Anterior cingulate cortex (tissue), 58 donors: Measurements from ENCODE around the gene DNAJC5.
"Not testable (repeated sequence)": the region's sequence is repeated elsewhere in the genome, so short reads cannot be mapped to it uniquely, and the experiment has no call there.

Experiments
- DNase-seq, 58 donors: peaks; one replicate each; lab custom pipeline; 2025; lab: John Stamatoyannopoulos, UW

DNAJC5 gene

DNA sequence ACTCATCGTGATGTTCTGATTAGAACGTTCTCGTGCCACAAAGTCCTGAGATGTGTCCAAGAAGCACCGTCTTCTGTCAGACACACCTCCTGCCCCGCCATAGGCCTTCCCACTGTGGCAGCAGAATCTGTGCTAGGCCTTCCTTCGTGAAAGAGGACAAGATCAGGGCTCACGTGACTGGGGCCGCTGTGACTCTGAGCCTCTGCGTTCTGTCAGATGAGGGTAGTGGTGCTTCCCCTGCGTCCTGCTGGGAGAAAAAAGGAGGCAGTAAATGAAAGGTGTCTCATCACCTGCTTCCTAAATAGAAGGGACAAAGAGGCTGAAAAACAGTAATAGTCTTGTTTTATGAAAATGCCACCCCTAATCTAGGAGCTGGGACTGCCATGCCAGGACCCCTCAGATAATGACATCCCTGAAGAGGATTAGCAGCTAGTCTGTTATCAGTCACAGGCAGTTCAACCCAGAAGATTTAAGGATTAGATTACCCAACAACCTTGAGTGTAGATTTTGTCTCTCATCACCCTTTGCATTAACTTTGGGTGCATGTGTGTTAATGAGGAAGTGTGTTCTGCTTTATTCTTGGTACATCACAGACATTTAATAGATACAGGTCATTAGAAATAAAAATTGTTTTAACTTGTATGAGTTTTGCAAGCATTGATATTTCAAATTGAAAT lies 4.1 kb downstream of the DNAJC5 start:
- no peak for DNase-seq

DNA sequence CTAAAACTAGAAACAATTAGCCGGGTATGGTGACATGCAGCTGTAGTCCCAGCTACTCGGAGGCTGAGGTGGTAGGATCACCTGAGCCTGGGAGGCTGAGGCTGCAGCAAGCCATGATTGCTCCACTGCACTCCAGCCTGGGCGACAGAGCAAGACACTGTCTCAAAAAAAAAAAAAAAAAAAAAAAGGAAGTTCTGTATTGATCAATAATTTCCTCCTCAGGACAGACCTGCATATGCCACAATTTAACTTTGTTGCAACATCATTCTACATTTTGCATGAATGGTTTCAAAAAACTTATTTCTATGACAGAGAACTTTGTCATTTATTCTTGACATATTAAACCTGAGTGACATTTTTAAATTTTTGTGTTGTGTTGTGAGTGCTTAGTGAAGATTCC lies 5.5 kb downstream of the DNAJC5 start:
- DNase-seq = no peak

DNA sequence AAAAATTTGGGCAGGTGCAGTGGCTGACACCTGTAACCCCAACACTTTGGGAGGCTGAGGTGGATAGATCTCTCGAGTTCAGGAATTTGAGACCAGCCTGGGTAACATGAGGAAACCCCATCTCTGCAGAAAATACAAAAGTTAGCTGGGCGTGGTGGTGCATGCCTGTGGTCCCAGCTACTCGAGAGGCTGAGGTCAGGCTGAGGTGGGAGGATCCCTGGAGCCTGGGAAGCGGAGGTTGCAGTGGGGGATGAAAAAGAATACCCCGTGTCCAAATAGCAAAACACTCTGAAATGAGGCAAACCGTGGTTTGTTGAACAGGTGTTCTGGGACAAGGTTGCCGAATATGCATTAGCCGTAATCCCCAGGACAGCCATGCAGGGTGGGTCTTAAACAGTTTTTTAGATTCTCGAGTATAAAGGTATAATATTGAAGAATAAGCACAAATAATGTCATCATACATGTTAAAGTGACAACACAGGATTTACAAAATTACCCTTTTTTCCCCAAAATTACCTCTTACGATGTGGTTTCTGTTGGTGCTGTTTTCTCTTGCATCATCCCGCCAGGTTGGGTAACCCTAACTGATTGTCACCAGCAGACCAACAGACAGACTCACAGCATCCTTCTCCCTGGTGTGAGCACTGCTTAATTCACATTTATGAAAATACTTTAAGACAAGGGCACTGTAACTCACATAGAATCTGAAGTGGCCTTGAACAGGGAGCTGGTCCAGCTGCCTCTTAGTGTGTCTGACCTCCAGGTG lies 9.1 kb downstream of the DNAJC5 start:
- no peak for DNase-seq

- no peak for DNase-seq
Measured at GRCh38 chr20:63908008-63908682, 13.2 kb downstream of the DNAJC5 start.

GRCh38 chr20:63911176-63911575 lies 16.2 kb downstream of the DNAJC5 start:
- DNase-seq = peak in 33 of 58 donors; percentile 11 to 57 (median 27)

DNA sequence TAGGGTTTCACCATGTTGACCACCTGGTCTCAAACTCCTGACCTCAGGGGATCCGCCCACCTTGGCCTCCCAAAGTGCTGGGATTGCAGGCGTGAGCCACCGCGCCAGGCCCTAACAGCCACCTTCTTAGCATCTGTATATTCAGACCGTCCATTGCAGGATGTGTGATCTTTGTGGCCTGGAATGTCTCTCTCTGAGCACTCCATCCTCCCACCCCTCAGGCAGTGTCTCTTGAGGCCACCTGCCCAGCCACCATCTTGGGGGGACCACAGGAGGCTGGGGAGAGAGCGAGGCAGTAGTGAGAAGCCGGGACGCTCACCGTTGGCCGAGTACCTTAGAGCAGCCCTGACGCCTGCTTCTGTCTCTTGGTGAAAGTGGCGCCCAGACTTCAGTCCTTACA lies 18.8 kb downstream of the DNAJC5 start:
- no peak for DNase-seq

- peak in 35 of 58 donors; percentile 6 to 75 (median 46) for DNase-seq
Measured at GRCh38 chr20:63915471-63915870, 20.5 kb downstream of the DNAJC5 start.

DNA sequence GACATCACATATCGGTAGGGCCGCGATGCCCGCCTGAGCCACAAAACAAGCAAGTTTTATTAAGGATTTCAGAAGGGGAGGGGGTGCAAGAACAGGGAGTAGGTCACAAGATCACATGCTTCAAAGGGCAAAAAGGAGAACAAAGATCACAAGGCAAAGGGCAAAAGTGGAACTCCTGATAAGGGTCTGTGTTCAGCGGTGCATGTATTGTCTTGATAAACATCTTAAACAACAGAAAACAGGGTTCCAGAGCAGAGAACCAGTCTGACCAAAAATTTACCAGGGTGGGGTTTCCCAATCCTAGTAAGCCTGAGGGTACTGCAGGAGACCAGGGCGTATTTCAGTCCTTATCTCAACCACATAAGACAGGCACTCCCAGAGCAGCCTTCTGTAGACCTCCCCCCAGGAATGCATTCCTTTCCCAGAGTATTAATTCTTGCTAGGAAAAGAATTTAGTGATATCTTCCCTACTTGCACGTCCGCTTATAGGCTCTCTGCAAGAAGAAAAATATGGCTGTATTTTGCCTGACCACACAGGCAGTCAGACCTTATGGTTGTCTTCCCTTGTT lies 21.5 kb downstream of the DNAJC5 start:
- DNase-seq = not testable (repeated sequence)

- DNase-seq = peak in 44 of 58 donors; percentile 6 to 87 (median 52)
Measured at GRCh38 chr20:63917811-63918210, 22.9 kb downstream of the DNAJC5 start.

GRCh38 chr20:63919130-63919529 lies 24.2 kb downstream of the DNAJC5 start:
- DNase-seq = peak in 12 of 58 donors; percentile 9 to 42 (median 29)

DNA sequence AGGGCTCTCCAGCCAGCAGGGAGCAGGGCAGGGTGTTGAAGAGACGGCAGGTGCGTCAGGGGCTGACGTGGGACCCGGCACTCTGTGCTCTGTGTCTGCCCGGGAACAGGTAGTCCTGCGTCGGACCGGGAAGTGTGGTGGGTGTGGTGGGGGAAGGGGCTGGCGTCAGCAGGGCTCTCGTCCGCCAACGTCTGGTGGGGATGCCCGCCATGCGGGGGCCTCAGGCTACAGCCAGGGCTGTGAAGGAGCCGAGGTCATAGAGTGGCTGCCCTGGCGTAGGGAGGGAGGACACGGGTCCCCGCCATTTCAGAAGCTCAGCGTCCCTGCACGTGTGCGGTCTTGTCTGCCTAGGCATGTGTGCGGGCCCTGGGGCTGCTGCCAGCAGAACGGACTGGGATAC lies 25.3 kb downstream of the DNAJC5 start:
- no peak for DNase-seq

DNA sequence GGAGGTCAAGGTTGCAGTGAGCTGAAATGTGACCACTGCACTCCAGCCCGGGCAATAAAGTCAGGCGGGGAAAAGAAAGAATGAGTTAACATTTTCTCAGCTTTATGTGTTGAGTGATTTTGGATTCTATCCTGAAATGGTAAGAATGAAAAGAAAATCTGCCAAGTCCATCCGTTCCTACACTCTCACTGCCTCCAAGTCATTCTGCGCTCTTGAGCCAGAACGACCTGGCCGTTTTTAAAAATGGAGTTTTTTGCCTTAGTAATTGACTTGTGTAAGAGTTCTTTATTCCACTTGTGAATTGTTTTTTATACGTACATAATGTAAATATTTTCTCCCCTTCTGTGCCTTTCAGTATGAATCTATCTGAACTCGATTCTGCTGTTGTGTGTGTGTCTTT lies 28.7 kb downstream of the DNAJC5 start:
- no peak for DNase-seq

DNA sequence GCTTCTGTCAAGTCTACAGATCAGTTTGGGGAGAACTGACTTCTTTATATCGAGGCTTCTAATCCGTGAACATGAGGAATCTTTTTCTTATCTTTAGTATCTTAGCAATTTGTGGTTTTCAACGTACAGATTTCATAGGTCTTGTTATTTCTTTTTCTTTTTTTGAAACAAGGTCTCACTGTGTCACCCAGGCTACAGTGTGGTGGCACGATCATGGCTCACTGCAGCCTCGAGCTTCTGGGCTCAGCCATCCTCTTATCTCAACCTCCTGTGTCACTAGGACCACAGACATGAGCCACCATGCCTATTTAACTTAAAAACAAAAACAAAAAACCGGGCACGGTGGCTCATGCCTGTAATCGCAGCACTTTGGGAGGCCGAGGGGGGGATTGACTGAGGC lies 29.3 kb downstream of the DNAJC5 start:
- DNase-seq = no peak

- no peak for DNase-seq
Measured at GRCh38 chr20:63926298-63926697, 31.4 kb downstream of the DNAJC5 start.

GRCh38 chr20:63929071-63929470 lies 34.1 kb downstream of the DNAJC5 start:
- DNase-seq = no peak

- DNase-seq = not testable (repeated sequence)
Measured at GRCh38 chr20:63929473-63929883, 34.6 kb downstream of the DNAJC5 start.

GRCh38 chr20:63930971-63931553 lies 36.1 kb downstream of the DNAJC5 start:
- no peak for DNase-seq

GRCh38 chr20:63931735-63932134 lies 36.8 kb downstream of the DNAJC5 start:
- no peak for DNase-seq

DNA sequence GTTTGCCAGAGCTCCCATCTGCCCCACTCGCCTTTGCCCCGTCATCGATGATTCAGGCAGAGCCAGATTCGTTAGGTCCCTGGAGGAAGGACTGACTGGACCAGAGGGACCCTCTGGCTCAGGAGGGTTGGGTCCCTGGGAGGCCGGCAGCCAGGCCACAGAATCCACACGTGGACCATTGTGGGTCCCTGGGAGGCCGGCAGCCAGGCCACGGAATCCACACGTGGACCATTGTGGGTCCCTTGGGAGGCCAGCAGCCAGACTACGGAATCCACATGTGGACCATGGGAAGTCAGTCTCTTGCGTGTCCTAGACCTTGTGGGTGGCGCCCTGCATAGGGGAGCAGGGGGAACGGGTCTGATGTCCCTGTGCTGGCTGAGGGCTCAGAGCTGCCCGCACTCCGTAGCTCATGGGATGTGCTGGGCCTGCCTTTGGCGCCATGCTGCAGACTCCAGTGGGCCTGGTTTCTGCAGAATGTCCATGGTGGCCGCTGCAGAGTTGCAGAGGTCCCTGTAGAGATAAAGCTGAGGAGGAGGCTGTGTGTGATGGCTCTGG lies 37.8 kb downstream of the DNAJC5 start:
- DNase-seq = no peak

GRCh38 chr20:63933646-63934045 lies 38.7 kb downstream of the DNAJC5 start:
- no peak for DNase-seq
